ENCODE results near the gene TMEM74B.

Gene TMEM74B

GRCh38 chr20:1173698-1174097 lies 11.1 kb downstream of the TMEM74B start:
- DNase-seq (ENCODE audit: extremely low read depth, insufficient read length) = no peak
- Histone ChIP-seq H3K36me3 (ENCODE audit: control insufficient read depth, insufficient read depth, low read length) (peaks cover 19% of the 10 kb centered on the region), H3K27me3 (replicated peaks; ENCODE audit: control insufficient read depth, insufficient read depth, low read length) (no peaks in the 10 kb centered on the region), H3K4me3 (replicated peaks; ENCODE audit: low read depth, low read length) (no peak overlapping the region)
- TF ChIP-seq CTCF (IDR thresholded peaks at IDR 0.05; ENCODE audit: insufficient read depth, low read length, poor library complexity, severe bottlenecking) = no peak

- DNase-seq (ENCODE audit: extremely low read depth, insufficient read length) = no peak
- no peaks in the 10 kb centered on the region for H3K27me3 ChIP-seq (replicated peaks; ENCODE audit: control insufficient read depth, insufficient read depth, low read length)
- no peak for TF ChIP-seq CTCF (IDR thresholded peaks at IDR 0.05; ENCODE audit: insufficient read depth, low read length, poor library complexity, severe bottlenecking)
- no peak overlapping the region for H3K4me3 ChIP-seq (replicated peaks; ENCODE audit: low read depth, low read length)
- peaks cover 23% of the 10 kb centered on the region for H3K36me3 ChIP-seq (ENCODE audit: control insufficient read depth, insufficient read depth, low read length)
Measured at GRCh38 chr20:1171461-1172093, 13.2 kb downstream of the TMEM74B start.

- no peak for TF ChIP-seq CTCF (IDR thresholded peaks at IDR 0.05; ENCODE audit: insufficient read depth, low read length, poor library complexity, severe bottlenecking)
- DNase-seq (ENCODE audit: extremely low read depth, insufficient read length) = no peak
- Histone ChIP-seq H3K27me3 (replicated peaks; ENCODE audit: control insufficient read depth, insufficient read depth, low read length) (no peaks in the 10 kb centered on the region), H3K36me3 (ENCODE audit: control insufficient read depth, insufficient read depth, low read length) (peaks cover 40% of the 10 kb centered on the region), H3K4me3 (replicated peaks; ENCODE audit: low read depth, low read length) (no peak overlapping the region)
Measured at GRCh38 chr20:1169224-1169623, 15.6 kb downstream of the TMEM74B start.

GRCh38 chr20:1166948-1167720 lies 17.6 kb downstream of the TMEM74B start:
- Histone ChIP-seq H3K4me3 (replicated peaks; ENCODE audit: low read depth, low read length) (no peak overlapping the region), H3K36me3 (ENCODE audit: control insufficient read depth, insufficient read depth, low read length) (peaks cover 46% of the 10 kb centered on the region), H3K27me3 (replicated peaks; ENCODE audit: control insufficient read depth, insufficient read depth, low read length) (no peaks in the 10 kb centered on the region)
- DNase-seq (ENCODE audit: extremely low read depth, insufficient read length) = no peak
- no peak for TF ChIP-seq CTCF (IDR thresholded peaks at IDR 0.05; ENCODE audit: insufficient read depth, low read length, poor library complexity, severe bottlenecking)

GRCh38 chr20:1165941-1166340 lies 18.8 kb downstream of the TMEM74B start:
- no peak for DNase-seq (ENCODE audit: extremely low read depth, insufficient read length)
- no peak overlapping the region for H3K4me3 ChIP-seq (replicated peaks; ENCODE audit: low read depth, low read length)
- peaks cover 41% of the 10 kb centered on the region for H3K36me3 ChIP-seq (ENCODE audit: control insufficient read depth, insufficient read depth, low read length)
- TF ChIP-seq CTCF (IDR thresholded peaks at IDR 0.05; ENCODE audit: insufficient read depth, low read length, poor library complexity, severe bottlenecking) = no peak
- H3K27me3 ChIP-seq (replicated peaks; ENCODE audit: control insufficient read depth, insufficient read depth, low read length) = no peaks in the 10 kb centered on the region

All from GM06990 (cell line).